Endodermal cell (in vitro differentiated cells): ENCODE measurements around the gene TSPAN8. TPM values are rescaled to one million over a fixed set of nuclear protein-coding genes. Genes with fewer than 3 reads are reported as not detected.

Experiments used
- DNase-seq: peaks from one replicate; pipeline ENCODE4 v3.0.0-alpha.2; 2017
- H3K27ac ChIP-seq: 2 replicates; pipeline ENCODE4 v1.5.1; 2013; ENCODE audit warnings: mild to moderate bottlenecking, low read depth, low read length, moderate library complexity
- H3K27me3 ChIP-seq: 2 replicates; pipeline ENCODE4 v1.6.1; 2013; ENCODE audit warnings: mild to moderate bottlenecking, low read length, moderate library complexity; ENCODE audit not compliant: insufficient read depth, control insufficient read depth, poor library complexity, severe bottlenecking
- H3K36me3 ChIP-seq: 2 replicates; pipeline ENCODE4 v1.7.0; 2013; ENCODE audit warnings: mild to moderate bottlenecking, low read length, moderate library complexity; ENCODE audit not compliant: control insufficient read depth, insufficient read depth
- H3K4me1 ChIP-seq: one replicate; pipeline ENCODE4 v1.7.0; 2013; ENCODE audit warnings: low read length; ENCODE audit not compliant: control insufficient read depth, insufficient read depth
- H3K4me3 ChIP-seq: 2 replicates; pipeline ENCODE4 v1.5.1; 2013; ENCODE audit warnings: mild to moderate bottlenecking, low read length, moderate library complexity
- H3K9ac ChIP-seq: 2 replicates; pipeline ENCODE4 v1.6.1; 2013; ENCODE audit warnings: mild to moderate bottlenecking, low read length, moderate library complexity; ENCODE audit not compliant: poor library complexity, severe bottlenecking; ENCODE audit errors: extremely low read depth
- H3K9me3 ChIP-seq: 2 replicates; pipeline ENCODE4 v1.6.1; 2013; ENCODE audit warnings: mild to moderate bottlenecking, low read length, moderate library complexity; ENCODE audit not compliant: control insufficient read depth
- H3K27ac Mint-ChIP-seq: 2 replicates; pipeline ENCODE4 v1.8.0; 2020; ENCODE audit warnings: mixed read lengths
- H3K27me3 Mint-ChIP-seq: 2 replicates; pipeline ENCODE4 v1.8.0; 2021; ENCODE audit warnings: mild to moderate bottlenecking, mixed read lengths; ENCODE audit not compliant: insufficient read depth
- H3K36me3 Mint-ChIP-seq: 2 replicates; pipeline ENCODE4 v1.8.0; 2020; ENCODE audit warnings: low read depth, mixed read lengths
- H3K4me1 Mint-ChIP-seq: 2 replicates; pipeline ENCODE4 v1.8.0; 2020; ENCODE audit warnings: mixed read lengths
- H3K4me3 Mint-ChIP-seq: 2 replicates; pipeline ENCODE4 v1.8.0; 2020; ENCODE audit warnings: mild to moderate bottlenecking, moderate library complexity, mixed read lengths
- H3K9me3 Mint-ChIP-seq: 2 replicates; pipeline ENCODE4 v1.8.0; 2020; ENCODE audit warnings: mild to moderate bottlenecking, mixed read lengths
- WGBS, 2 experiments: methylation state at CpG; one replicate each; pipeline versions ENCODE4 v1.1.5 to v1.1.7; 2013; ENCODE audit warnings: missing lambda C conversion rate in 2 of 2, mixed read lengths in 1 of 2; ENCODE audit not compliant: insufficient coverage in 1 of 2, insufficient read length in 1 of 2; 5-methylcytosine and 5-hydroxymethylcytosine counted together
- total RNA-seq, 2 donors: library from RNA; stranded (reverse); fragmentation: NEBNext Ultra II Directional in 1 of 2; extraction: Animal tissue kit (Norgen Biotek cat#: 25700) in 1 of 2; gene quantifications; 2 replicates in 1 of 2; 3 replicates in 1 of 2; pipeline ENCODE4 v1.2.1, GENCODE V29; 2021
- TF ChIP-seq, protein P1 (sequence below): fragments of 200-600 bp; sonication (generic); conservative IDR thresholded peaks from 2 replicates; pipeline ENCODE4 v1.5.0; 2021; ENCODE audit warnings: antibody characterized with exemption, mild to moderate bottlenecking

The TSPAN8 gene
- total RNA-seq, 2 donors from 2014 or later, result 0.48 to 1.0 TPM

GRCh38 chr12:71187379-71187778, 29.6 kb upstream of the TSPAN8 start:
- Mint-ChIP-seq H3K36me3 (no peaks in the 10 kb centered on the region), H3K4me3 (no peak overlapping the region), H3K27me3 (no peaks in the 10 kb centered on the region), H3K27ac (no peak overlapping the region), H3K9me3 (no peaks in the 10 kb centered on the region), H3K4me1 (peaks cover 9% of the 10 kb centered on the region)
- H3K36me3 ChIP-seq, result no peaks in the 10 kb centered on the region
- WGBS, 2 experiments, result 95% methylated on average over 3 of the region's 3 CpGs; no CpG with 5 or more reads in 1 of the 2 experiments
- no peaks in the 10 kb centered on the region for H3K27me3 ChIP-seq
- TF ChIP-seq, protein P1, sequence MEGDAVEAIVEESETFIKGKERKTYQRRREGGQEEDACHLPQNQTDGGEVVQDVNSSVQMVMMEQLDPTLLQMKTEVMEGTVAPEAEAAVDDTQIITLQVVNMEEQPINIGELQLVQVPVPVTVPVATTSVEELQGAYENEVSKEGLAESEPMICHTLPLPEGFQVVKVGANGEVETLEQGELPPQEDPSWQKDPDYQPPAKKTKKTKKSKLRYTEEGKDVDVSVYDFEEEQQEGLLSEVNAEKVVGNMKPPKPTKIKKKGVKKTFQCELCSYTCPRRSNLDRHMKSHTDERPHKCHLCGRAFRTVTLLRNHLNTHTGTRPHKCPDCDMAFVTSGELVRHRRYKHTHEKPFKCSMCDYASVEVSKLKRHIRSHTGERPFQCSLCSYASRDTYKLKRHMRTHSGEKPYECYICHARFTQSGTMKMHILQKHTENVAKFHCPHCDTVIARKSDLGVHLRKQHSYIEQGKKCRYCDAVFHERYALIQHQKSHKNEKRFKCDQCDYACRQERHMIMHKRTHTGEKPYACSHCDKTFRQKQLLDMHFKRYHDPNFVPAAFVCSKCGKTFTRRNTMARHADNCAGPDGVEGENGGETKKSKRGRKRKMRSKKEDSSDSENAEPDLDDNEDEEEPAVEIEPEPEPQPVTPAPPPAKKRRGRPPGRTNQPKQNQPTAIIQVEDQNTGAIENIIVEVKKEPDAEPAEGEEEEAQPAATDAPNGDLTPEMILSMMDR, result no peak
- H3K4me1 ChIP-seq, result no peaks in the 10 kb centered on the region
- H3K9ac ChIP-seq, result no peak overlapping the region
- H3K4me3 ChIP-seq, result no peak overlapping the region
- no peak for DNase-seq
- no peak overlapping the region for H3K27ac ChIP-seq
- no peaks in the 10 kb centered on the region for H3K9me3 ChIP-seq

DNA sequence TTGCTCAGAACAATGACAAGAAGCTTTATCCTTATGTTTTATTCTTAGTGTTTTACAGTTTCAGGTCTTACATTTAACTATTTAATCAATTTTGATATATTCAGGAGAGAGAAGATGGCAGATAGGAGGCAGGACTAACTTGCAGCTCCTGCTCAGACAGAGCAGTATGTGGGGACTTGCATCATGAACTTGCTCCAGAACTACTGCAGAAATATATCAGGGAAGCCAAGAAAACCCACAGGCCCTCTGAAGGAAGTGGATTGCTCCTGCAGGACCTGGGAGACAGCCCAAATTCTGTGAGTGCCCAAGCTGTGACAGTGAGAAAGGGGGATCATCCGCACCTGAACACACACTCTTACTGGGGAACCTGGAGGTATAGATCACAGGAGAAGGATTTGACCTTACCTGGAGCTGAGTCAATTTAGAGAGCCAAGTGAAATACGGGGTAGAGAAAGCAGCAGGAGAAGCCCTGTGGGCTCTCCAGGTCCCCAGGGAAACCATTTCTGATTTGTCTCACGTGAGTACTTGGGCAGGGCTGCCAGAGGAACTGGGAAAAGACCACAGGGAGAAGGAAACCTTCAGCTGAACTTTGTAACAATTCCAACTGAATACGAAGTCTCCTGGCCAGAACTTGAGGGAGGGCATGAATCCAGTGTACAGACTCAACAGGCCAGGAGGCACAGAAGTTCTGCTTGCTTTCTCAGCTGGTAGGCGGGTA, 28.9 kb upstream of the TSPAN8 start:
- H3K9me3 Mint-ChIP-seq, result no peaks in the 10 kb centered on the region
- WGBS, 2 experiments, result 89 to 92% methylated on average over 5 of the region's 5 CpGs
- no peak overlapping the region for H3K4me3 Mint-ChIP-seq
- no peaks in the 10 kb centered on the region for H3K27me3 ChIP-seq
- no peaks in the 10 kb centered on the region for H3K36me3 Mint-ChIP-seq
- H3K27ac ChIP-seq, result no peak overlapping the region
- no peak overlapping the region for H3K27ac Mint-ChIP-seq
- H3K4me1 Mint-ChIP-seq, result peaks cover 7% of the 10 kb centered on the region
- TF ChIP-seq, protein P1, result no peak
- H3K36me3 ChIP-seq, result no peaks in the 10 kb centered on the region
- H3K9me3 ChIP-seq, result no peaks in the 10 kb centered on the region
- H3K4me3 ChIP-seq, result no peak overlapping the region
- no peak overlapping the region for H3K9ac ChIP-seq
- no peak for DNase-seq
- no peaks in the 10 kb centered on the region for H3K4me1 ChIP-seq
- no peaks in the 10 kb centered on the region for H3K27me3 Mint-ChIP-seq

- no peaks in the 10 kb centered on the region for H3K36me3 Mint-ChIP-seq
- H3K9me3 ChIP-seq, result no peaks in the 10 kb centered on the region
- DNase-seq, result no peak
- no peak overlapping the region for H3K4me3 ChIP-seq
- H3K4me1 ChIP-seq, result no peaks in the 10 kb centered on the region
- H3K9ac ChIP-seq, result no peak overlapping the region
- no peaks in the 10 kb centered on the region for H3K27me3 Mint-ChIP-seq
- no peaks in the 10 kb centered on the region for H3K27me3 ChIP-seq
- no peaks in the 10 kb centered on the region for H3K36me3 ChIP-seq
- H3K9me3 Mint-ChIP-seq, result peaks cover 11% of the 10 kb centered on the region
- no peak overlapping the region for H3K27ac Mint-ChIP-seq
- H3K27ac ChIP-seq, result no peak overlapping the region
- H3K4me1 Mint-ChIP-seq, result peaks cover 4% of the 10 kb centered on the region
- TF ChIP-seq, protein P1, result no peak
- H3K4me3 Mint-ChIP-seq, result no peak overlapping the region
These were observed 26.0 kb upstream of the TSPAN8 start for GRCh38 chr12:71183846-71184245.
